Kidney (tissue), 14 donors: ENCODE results near the gene CCDC184. TPM values are rescaled to one million over a fixed set of nuclear protein-coding genes. Genes with fewer than 3 reads are reported as not detected.

Experiments
- DNase-seq, 5 donors: peaks; one replicate each; pipeline ENCODE4 v3.0.0-alpha.2; 2013 to 2020
- FAIRE-seq: peaks from 2 replicates; lab custom pipeline; 2012; peaks lifted over from hg19 to GRCh38; lab: Jason Lieb, UNC
- H3K27ac ChIP-seq, 2 donors: one replicate each; pipeline ENCODE4 v1.7.0; 2013; ENCODE audit warnings: low read depth in 2 of 2, low read length in 2 of 2, inconsistent platforms in 1 of 2
- H3K27me3 ChIP-seq: one replicate; pipeline ENCODE4 v1.7.1; 2013; ENCODE audit warnings: low read length, inconsistent platforms; ENCODE audit not compliant: control insufficient read depth, insufficient read depth
- H3K36me3 ChIP-seq, 3 donors: one replicate each; pipeline versions ENCODE4 v1.7.0 to v1.7.1; 2013; ENCODE audit warnings: low read length in 3 of 3, control low read depth in 1 of 3, inconsistent platforms in 1 of 3; ENCODE audit not compliant: insufficient read depth in 3 of 3, control insufficient read depth in 2 of 3
- H3K4me1 ChIP-seq, 3 donors: one replicate each; pipeline versions ENCODE4 v1.7.0 to v1.7.1; 2013; ENCODE audit warnings: low read length in 3 of 3, inconsistent platforms in 1 of 3, low read depth in 1 of 3; ENCODE audit not compliant: control insufficient read depth in 2 of 3, insufficient read depth in 2 of 3
- H3K4me3 ChIP-seq, 3 donors: one replicate each; pipeline versions ENCODE4 v1.7.0 to v1.8.1; 2013; ENCODE audit warnings: low read length in 3 of 3, control low read depth in 1 of 3, inconsistent platforms in 1 of 3
- H3K9ac ChIP-seq, 3 donors: one replicate each; pipeline versions ENCODE4 v1.7.0 to v1.7.1; 2013; ENCODE audit warnings: low read length in 3 of 3, control low read depth in 1 of 3, inconsistent platforms in 1 of 3
- H3K9me3 ChIP-seq, 3 donors: one replicate each; pipeline versions ENCODE4 v1.7.0 to v1.7.1; 2013; ENCODE audit warnings: low read length in 3 of 3, control low read depth in 1 of 3, inconsistent platforms in 1 of 3; ENCODE audit not compliant: control insufficient read depth in 2 of 3, insufficient read depth in 1 of 3
- CTCF ChIP-seq: IDR thresholded peaks from 3 replicates; pipeline ENCODE4 v1.5.1; 2012; ENCODE audit warnings: mild to moderate bottlenecking, moderate library complexity, borderline replicate concordance; ENCODE audit not compliant: insufficient read depth; ENCODE audit errors: extremely low read depth
- intact Hi-C: fragments of 100-400 bp; cut with DNase I; formaldehyde crosslinking; loops from one replicate; pipeline ENCODE4 v1.11.1; 2022
- polyA plus RNA-seq: library from polyadenylated mRNA; stranded (reverse); fragments of 350-450 nt; fragmentation: Illumina TruSeq; extraction: RNeasy Lipid Tissue Mini Kit (QIAGEN cat#74804); gene quantifications from one replicate; pipeline ENCODE4 v1.2.3, GENCODE V29; 2014; ENCODE audit warnings: low read depth, low replicate concordance; ENCODE audit not compliant: insufficient read depth
- total RNA-seq: library from RNA; stranded (reverse); fragmentation: NEBNext Ultra II Directional; extraction: Animal tissue kit (Norgen Biotek cat#: 25700); gene quantifications from one replicate; pipeline ENCODE4 v1.2.1, GENCODE V29; 2021
- donor health status: control.
- donor health status: control.
- donor health status: control.
- donor health status: control.
- donor health status: control.
- donor health status: DM: yes; HTN: yes; CAD: no.
- donor health status: Normal renal cell carcinoma (clear cell type).

The CCDC184 gene
- total and polyA plus RNA-seq, 2 donors from 2014 or later, result 1.7 to 2.0 TPM

DNA sequence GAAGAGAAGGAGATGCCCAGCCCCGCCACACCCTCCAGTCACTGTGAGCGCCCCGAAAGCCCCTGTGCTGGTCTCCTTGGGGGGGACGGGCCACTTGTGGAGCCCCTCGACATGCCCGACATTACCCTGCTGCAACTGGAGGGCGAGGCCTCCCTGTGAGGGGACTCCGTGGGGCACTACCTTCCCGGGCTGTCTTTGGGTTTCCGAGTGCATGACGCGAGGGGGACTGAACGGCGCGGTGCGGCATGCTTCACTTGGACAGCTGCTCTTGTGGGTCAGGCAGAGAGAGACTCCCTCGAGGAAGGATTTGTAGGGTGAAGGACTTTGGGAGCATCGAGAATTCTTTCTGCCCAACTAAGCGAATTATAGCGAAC, 1.1 kb downstream of the CCDC184 start:
- DNase-seq, result peak in 2 of 5 donors; percentile 19 to 50
- TF ChIP-seq CTCF, result no peak
- H3K9ac ChIP-seq, result no peak overlapping the region
- peaks cover 18% of the 10 kb centered on the region for H3K27me3 ChIP-seq
- intact Hi-C loops, result no loop called here
- H3K9me3 ChIP-seq, result no peaks in the 10 kb centered on the region
- no peaks in the 10 kb centered on the region for H3K36me3 ChIP-seq
- H3K27ac ChIP-seq, result no peak overlapping the region
- FAIRE-seq, result no peak
- H3K4me3 ChIP-seq, result no peak overlapping the region
- peaks cover 0 to 13% (median 0%) of the 10 kb centered on the region in 3 donors for H3K4me1 ChIP-seq

GRCh38 chr12:48185181-48185919, 1.9 kb downstream of the CCDC184 start:
- H3K4me3 ChIP-seq, result peak overlapping the region in 1 of 3 donors; percentile 2
- no peaks in the 10 kb centered on the region for H3K36me3 ChIP-seq
- TF ChIP-seq CTCF, result no peak
- peak in 1 of 5 donors; percentile 28 for DNase-seq
- no peak for FAIRE-seq
- peaks cover 18% of the 10 kb centered on the region for H3K27me3 ChIP-seq
- H3K9me3 ChIP-seq, result no peaks in the 10 kb centered on the region
- H3K4me1 ChIP-seq, result peaks cover 0 to 13% (median 0%) of the 10 kb centered on the region in 3 donors
- no peak overlapping the region for H3K27ac ChIP-seq
- no peak overlapping the region for H3K9ac ChIP-seq
- intact Hi-C loops, result no loop called here

GRCh38 chr12:48187916-48188695, 4.7 kb downstream of the CCDC184 start:
- Histone ChIP-seq H3K27me3 (peaks cover 6% of the 10 kb centered on the region), H3K27ac (no peak overlapping the region), H3K9me3 (no peaks in the 10 kb centered on the region), H3K36me3 (no peaks in the 10 kb centered on the region), H3K4me1 (peaks cover 0 to 6% (median 0%) of the 10 kb centered on the region in 3 donors), H3K4me3 (no peak overlapping the region), H3K9ac (no peak overlapping the region)
- FAIRE-seq (no peak), DNase-seq (no peak)
- no peak for TF ChIP-seq CTCF
- intact Hi-C loops, result no loop called here
